Stimulated activated CD8-positive, alpha-beta memory T cell treated with anti-CD3 and anti-CD28 coated beads, Interleukin-2, amount 100 ng/mL, for 1 hour (primary cell): ENCODE results near the gene ZBTB5.
"Not testable (repeated sequence)": the region's sequence is repeated elsewhere in the genome, so short reads cannot be mapped to it uniquely, and the experiment has no call there.

Experiments
- DNase-seq, 2 donors: peaks; one replicate each; pipeline ENCODE4 v3.0.0-alpha.2; 2020; ENCODE audit warnings: low read depth in 2 of 2

The ZBTB5 gene

GRCh38 chr9:37405764-37406380 is 59.4 kb downstream of the ZBTB5 start:
- DNase-seq, result no peak

- DNase-seq, result no peak
These were observed 59.9 kb downstream of the ZBTB5 start for GRCh38 chr9:37405350-37405749.

GRCh38 chr9:37404590-37404989 is 60.7 kb downstream of the ZBTB5 start:
- no peak for DNase-seq

GRCh38 chr9:37399336-37399735 is 65.9 kb downstream of the ZBTB5 start:
- DNase-seq, result no peak

GRCh38 chr9:37398464-37399025 is 66.7 kb downstream of the ZBTB5 start:
- DNase-seq, result no peak

- not testable (repeated sequence) for DNase-seq
These were observed 67.3 kb downstream of the ZBTB5 start for GRCh38 chr9:37397948-37398347.

GRCh38 chr9:37395663-37396062 is 69.6 kb downstream of the ZBTB5 start:
- DNase-seq, result no peak

- no peak for DNase-seq
These were observed 70.0 kb downstream of the ZBTB5 start for GRCh38 chr9:37395229-37395628.

- no peak for DNase-seq
These were observed 73.0 kb downstream of the ZBTB5 start for GRCh38 chr9:37392272-37392671.

GRCh38 chr9:37390759-37391158 is 74.5 kb downstream of the ZBTB5 start:
- DNase-seq, result peak in 1 of 2 donors; percentile 5
